GM23338 (cell line): ENCODE results near the gene C1orf21.

Source experiments
- CREB1 ChIP-seq: fragments of 250-450 bp; sonication (Bioruptor Pico); IDR thresholded peaks from 2 replicates; pipeline ENCODE4 v1.5.0; 2020; ENCODE audit warnings: low read depth, mild to moderate bottlenecking, moderate library complexity
- EZH2 ChIP-seq: fragments of 200-600 bp; sonication (generic); IDR thresholded peaks from one replicate; pipeline ENCODE4 v1.8.0; 2017; ENCODE audit warnings: antibody characterized with exemption, mild to moderate bottlenecking, low read depth; ENCODE audit not compliant: unreplicated experiment
- EZH2phosphoT487 ChIP-seq: fragments of 200-600 bp; sonication (generic); IDR thresholded peaks from one replicate; pipeline ENCODE4 v1.8.1; 2018; ENCODE audit warnings: antibody characterized with exemption; ENCODE audit not compliant: unreplicated experiment
- NANOG ChIP-seq: IDR thresholded peaks from 2 replicates; pipeline ENCODE4 v1.6.1; 2016; ENCODE audit warnings: antibody characterized with exemption, borderline replicate concordance
- POLR2AphosphoS5 ChIP-seq: IDR thresholded peaks from 2 replicates; pipeline ENCODE4 v1.6.1; 2016; ENCODE audit warnings: antibody characterized with exemption, low read depth
- ZNF331 ChIP-seq: fragments of 250-450 bp; sonication (Bioruptor Pico); IDR thresholded peaks from 2 replicates; pipeline ENCODE4 v1.5.0; 2020; ENCODE audit warnings: low read depth, mild to moderate bottlenecking, moderate library complexity
- TF ChIP-seq, protein P1 (sequence below), 2 experiments: fragments of 200-600 bp in 1 of 2; sonication (generic) in 1 of 2; conservative IDR thresholded peaks; 2 replicates each; pipeline versions ENCODE4 v1.5.1 to v1.6.1; 2016 to 2017; ENCODE audit warnings: antibody characterized with exemption in 2 of 2, low read depth in 2 of 2, mild to moderate bottlenecking in 2 of 2, moderate library complexity in 1 of 2
- TF ChIP-seq, protein P2 (sequence below): IDR thresholded peaks from one replicate; pipeline ENCODE4 v1.6.1; 2018; ENCODE audit warnings: antibody characterized with exemption; ENCODE audit not compliant: unreplicated experiment
- TF ChIP-seq, protein P3 (sequence below): fragments of 250-450 bp; sonication (Bioruptor Pico); IDR thresholded peaks from 2 replicates; pipeline ENCODE4 v1.5.0; 2020; ENCODE audit warnings: mild to moderate bottlenecking, moderate library complexity
- TF ChIP-seq, protein P4 (sequence below): IDR thresholded peaks from 2 replicates; pipeline ENCODE4 v1.6.1; 2016; ENCODE audit warnings: antibody characterized with exemption

DNA sequence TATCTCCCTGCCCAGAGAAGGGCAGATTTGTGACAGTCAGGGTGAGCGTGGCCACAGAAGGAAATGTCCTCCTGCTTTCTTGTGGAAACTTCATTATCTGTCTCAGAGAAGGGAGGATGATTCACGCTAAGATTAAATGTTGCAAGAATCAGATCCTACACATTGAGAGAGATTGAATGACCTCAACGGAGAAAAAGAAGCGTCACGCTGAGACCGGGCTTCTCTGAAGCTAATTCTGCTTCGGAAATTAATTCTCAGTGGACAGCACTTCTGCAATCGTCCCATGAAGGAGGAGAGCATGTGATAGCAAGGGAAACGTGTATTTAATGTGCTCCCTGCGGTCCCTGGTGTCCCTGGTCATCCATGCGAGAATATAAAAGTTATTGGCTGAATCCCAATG is 19.8 kb upstream of the C1orf21 start:
- TF ChIP-seq EZH2 (no peak), ZNF331 (CRISPR knock-in tag) (no peak), POLR2AphosphoS5 (no peak), EZH2phosphoT487 (no peak), CREB1 (CRISPR knock-in tag) (no peak), NANOG (no peak)
- TF ChIP-seq, protein P1, sequence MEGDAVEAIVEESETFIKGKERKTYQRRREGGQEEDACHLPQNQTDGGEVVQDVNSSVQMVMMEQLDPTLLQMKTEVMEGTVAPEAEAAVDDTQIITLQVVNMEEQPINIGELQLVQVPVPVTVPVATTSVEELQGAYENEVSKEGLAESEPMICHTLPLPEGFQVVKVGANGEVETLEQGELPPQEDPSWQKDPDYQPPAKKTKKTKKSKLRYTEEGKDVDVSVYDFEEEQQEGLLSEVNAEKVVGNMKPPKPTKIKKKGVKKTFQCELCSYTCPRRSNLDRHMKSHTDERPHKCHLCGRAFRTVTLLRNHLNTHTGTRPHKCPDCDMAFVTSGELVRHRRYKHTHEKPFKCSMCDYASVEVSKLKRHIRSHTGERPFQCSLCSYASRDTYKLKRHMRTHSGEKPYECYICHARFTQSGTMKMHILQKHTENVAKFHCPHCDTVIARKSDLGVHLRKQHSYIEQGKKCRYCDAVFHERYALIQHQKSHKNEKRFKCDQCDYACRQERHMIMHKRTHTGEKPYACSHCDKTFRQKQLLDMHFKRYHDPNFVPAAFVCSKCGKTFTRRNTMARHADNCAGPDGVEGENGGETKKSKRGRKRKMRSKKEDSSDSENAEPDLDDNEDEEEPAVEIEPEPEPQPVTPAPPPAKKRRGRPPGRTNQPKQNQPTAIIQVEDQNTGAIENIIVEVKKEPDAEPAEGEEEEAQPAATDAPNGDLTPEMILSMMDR (conservative IDR thresholded peaks at IDR 0.05; ENCODE audit: low read depth in 2 of 2) = no peak
- TF ChIP-seq, protein P2, sequence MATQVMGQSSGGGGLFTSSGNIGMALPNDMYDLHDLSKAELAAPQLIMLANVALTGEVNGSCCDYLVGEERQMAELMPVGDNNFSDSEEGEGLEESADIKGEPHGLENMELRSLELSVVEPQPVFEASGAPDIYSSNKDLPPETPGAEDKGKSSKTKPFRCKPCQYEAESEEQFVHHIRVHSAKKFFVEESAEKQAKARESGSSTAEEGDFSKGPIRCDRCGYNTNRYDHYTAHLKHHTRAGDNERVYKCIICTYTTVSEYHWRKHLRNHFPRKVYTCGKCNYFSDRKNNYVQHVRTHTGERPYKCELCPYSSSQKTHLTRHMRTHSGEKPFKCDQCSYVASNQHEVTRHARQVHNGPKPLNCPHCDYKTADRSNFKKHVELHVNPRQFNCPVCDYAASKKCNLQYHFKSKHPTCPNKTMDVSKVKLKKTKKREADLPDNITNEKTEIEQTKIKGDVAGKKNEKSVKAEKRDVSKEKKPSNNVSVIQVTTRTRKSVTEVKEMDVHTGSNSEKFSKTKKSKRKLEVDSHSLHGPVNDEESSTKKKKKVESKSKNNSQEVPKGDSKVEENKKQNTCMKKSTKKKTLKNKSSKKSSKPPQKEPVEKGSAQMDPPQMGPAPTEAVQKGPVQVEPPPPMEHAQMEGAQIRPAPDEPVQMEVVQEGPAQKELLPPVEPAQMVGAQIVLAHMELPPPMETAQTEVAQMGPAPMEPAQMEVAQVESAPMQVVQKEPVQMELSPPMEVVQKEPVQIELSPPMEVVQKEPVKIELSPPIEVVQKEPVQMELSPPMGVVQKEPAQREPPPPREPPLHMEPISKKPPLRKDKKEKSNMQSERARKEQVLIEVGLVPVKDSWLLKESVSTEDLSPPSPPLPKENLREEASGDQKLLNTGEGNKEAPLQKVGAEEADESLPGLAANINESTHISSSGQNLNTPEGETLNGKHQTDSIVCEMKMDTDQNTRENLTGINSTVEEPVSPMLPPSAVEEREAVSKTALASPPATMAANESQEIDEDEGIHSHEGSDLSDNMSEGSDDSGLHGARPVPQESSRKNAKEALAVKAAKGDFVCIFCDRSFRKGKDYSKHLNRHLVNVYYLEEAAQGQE = no peak
- TF ChIP-seq, protein P3, sequence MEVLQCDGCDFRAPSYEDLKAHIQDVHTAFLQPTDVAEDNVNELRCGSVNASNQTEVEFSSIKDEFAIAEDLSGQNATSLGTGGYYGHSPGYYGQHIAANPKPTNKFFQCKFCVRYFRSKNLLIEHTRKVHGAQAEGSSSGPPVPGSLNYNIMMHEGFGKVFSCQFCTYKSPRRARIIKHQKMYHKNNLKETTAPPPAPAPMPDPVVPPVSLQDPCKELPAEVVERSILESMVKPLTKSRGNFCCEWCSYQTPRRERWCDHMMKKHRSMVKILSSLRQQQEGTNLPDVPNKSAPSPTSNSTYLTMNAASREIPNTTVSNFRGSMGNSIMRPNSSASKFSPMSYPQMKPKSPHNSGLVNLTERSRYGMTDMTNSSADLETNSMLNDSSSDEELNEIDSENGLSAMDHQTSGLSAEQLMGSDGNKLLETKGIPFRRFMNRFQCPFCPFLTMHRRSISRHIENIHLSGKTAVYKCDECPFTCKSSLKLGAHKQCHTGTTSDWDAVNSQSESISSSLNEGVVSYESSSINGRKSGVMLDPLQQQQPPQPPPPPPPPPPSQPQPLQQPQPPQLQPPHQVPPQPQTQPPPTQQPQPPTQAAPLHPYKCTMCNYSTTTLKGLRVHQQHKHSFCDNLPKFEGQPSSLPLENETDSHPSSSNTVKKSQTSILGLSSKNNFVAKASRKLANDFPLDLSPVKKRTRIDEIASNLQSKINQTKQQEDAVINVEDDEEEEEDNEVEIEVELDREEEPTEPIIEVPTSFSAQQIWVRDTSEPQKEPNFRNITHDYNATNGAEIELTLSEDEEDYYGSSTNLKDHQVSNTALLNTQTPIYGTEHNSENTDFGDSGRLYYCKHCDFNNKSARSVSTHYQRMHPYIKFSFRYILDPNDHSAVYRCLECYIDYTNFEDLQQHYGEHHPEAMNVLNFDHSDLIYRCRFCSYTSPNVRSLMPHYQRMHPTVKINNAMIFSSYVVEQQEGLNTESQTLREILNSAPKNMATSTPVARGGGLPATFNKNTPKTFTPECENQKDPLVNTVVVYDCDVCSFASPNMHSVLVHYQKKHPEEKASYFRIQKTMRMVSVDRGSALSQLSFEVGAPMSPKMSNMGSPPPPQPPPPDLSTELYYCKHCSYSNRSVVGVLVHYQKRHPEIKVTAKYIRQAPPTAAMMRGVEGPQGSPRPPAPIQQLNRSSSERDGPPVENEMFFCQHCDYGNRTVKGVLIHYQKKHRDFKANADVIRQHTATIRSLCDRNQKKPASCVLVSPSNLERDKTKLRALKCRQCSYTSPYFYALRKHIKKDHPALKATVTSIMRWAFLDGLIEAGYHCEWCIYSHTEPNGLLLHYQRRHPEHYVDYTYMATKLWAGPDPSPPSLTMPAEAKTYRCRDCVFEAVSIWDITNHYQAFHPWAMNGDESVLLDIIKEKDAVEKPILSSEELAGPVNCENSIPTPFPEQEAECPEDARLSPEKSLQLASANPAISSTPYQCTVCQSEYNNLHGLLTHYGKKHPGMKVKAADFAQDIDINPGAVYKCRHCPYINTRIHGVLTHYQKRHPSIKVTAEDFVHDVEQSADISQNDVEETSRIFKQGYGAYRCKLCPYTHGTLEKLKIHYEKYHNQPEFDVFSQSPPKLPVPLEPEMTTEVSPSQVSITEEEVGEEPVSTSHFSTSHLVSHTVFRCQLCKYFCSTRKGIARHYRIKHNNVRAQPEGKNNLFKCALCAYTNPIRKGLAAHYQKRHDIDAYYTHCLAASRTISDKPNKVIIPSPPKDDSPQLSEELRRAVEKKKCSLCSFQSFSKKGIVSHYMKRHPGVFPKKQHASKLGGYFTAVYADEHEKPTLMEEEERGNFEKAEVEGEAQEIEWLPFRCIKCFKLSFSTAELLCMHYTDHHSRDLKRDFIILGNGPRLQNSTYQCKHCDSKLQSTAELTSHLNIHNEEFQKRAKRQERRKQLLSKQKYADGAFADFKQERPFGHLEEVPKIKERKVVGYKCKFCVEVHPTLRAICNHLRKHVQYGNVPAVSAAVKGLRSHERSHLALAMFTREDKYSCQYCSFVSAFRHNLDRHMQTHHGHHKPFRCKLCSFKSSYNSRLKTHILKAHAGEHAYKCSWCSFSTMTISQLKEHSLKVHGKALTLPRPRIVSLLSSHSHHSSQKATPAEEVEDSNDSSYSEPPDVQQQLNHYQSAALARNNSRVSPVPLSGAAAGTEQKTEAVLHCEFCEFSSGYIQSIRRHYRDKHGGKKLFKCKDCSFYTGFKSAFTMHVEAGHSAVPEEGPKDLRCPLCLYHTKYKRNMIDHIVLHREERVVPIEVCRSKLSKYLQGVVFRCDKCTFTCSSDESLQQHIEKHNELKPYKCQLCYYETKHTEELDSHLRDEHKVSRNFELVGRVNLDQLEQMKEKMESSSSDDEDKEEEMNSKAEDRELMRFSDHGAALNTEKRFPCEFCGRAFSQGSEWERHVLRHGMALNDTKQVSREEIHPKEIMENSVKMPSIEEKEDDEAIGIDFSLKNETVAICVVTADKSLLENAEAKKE = no peak
- TF ChIP-seq, protein P4, sequence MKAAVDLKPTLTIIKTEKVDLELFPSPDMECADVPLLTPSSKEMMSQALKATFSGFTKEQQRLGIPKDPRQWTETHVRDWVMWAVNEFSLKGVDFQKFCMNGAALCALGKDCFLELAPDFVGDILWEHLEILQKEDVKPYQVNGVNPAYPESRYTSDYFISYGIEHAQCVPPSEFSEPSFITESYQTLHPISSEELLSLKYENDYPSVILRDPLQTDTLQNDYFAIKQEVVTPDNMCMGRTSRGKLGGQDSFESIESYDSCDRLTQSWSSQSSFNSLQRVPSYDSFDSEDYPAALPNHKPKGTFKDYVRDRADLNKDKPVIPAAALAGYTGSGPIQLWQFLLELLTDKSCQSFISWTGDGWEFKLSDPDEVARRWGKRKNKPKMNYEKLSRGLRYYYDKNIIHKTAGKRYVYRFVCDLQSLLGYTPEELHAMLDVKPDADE = no peak
